ENCODE measurements around the gene JAZF1.

DNA sequence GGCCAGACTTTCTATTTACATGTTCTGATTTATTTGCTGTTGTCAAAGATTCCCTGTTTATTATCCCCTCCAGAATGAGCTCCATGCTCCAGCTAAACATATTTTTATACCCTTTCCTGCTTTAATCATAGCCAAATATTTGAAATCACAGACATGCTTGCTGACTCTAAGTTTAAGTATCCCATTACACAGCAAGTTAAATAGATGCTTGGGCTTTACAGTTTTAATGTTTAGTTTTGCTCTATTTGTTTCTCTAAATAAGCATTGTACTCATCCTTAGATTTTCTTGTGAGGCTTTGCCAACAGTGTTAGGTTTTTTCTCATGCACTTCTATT, 243.9 kb downstream of the JAZF1 start:
- TF ChIP-seq CTCF (IDR thresholded peaks at IDR 0.05): no peak
- no peak for TF ChIP-seq POLR2A (IDR thresholded peaks at IDR 0.05)
